Fibroblast of the aortic adventitia (primary cell): ENCODE results near the gene SLC25A42. TPM values are rescaled to one million over a fixed set of nuclear protein-coding genes. Genes with fewer than 3 reads are reported as not detected.
A peak's percentile ranks its signal among the peaks of the same experiment; 100 is the strongest.
"Not testable (repeated sequence)": the region's sequence is repeated elsewhere in the genome, so short reads cannot be mapped to it uniquely, and the experiment has no call there.

Experiments used
- DNase-seq: peaks from one replicate; pipeline ENCODE4 v3.0.0-alpha.2; 2010; ENCODE audit warnings: low read depth
- H3K4me3 ChIP-seq: 2 replicates; pipeline ENCODE4 v1.5.1; 2011; ENCODE audit warnings: low read depth, mild to moderate bottlenecking, control low read depth, low read length, moderate library complexity
- CTCF ChIP-seq: IDR thresholded peaks from 2 replicates; pipeline ENCODE4 v1.5.1; 2011; ENCODE audit warnings: mild to moderate bottlenecking, low read length, control low read depth, inconsistent platforms; ENCODE audit not compliant: insufficient read depth
- total RNA-seq: library from RNA; depleted of rRNA; stranded (reverse); fragments of >200 nt; gene quantifications from 2 replicates; pipeline ENCODE4 v1.2.3, GENCODE V29; 2012; ENCODE audit warnings: low replicate concordance

SLC25A42 gene
- total RNA-seq, 1 donor: 4.8 TPM

GRCh38 chr19:19103167-19103566 is 39.4 kb downstream of the SLC25A42 start:
- no peak for DNase-seq
- TF ChIP-seq CTCF: no peak

DNA sequence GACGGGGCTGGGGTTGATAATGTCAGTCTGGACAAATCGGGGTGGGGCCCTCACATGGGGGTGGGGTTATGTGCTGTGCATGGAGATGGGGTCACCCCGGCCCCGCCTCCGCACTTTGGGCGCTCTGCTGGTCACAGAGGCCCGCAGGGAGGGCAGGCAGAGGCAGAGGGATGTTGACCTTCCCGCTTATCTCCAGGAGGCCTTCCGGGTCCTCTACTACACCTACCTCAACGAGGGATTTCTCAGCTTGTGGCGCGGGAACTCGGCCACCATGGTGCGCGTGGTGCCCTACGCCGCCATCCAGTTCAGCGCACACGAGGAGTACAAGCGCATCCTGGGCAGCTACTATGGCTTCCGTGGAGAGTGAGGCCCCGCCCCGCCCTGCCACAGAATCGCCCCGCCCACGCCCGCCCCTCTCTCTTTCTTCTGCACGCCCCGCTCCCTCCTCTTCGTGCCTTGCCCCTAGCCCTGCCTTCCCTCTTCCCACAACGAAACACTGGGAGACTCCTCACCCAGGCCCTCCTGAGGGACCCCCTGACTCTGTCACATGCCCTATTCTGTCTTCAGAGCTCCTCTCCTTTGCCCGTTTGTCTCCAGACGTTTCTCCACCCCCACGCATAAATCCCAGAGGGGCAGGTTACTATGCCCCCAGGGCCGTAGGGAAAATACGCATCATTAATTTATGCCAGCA is 41.7 kb downstream of the SLC25A42 start:
- DNase-seq: peak; percentile 30
- no peak for TF ChIP-seq CTCF
- peak overlapping the region; percentile 64 for H3K4me3 ChIP-seq

More at GRCh38 chr19:19103167-19103566, 39.4 kb downstream of the SLC25A42 start:
- no peak overlapping the region for H3K4me3 ChIP-seq

GRCh38 chr19:19106056-19106551 is 42.3 kb downstream of the SLC25A42 start:
- no peak for DNase-seq
- H3K4me3 ChIP-seq: no peak overlapping the region
- no peak for TF ChIP-seq CTCF

DNA sequence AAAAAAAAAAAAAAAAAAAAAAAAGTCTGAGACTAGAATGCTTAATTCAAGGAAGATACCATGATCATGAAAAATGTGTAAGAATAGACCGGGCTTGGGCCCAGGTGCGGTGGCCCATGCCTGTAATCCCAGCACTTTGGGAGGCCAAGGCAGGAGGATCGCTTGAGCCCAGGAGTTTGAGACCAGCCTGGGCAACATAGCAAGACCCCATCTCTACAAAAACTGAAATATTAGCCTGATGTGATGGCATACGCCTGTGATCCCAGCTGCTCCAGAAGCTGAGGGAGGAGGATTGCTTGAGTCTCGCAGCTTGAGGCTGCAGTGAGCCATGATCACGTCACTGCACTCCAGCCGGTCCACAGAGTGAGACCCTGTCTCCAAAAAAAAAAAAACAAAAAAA is 43.1 kb downstream of the SLC25A42 start:
- not testable (repeated sequence) for H3K4me3 ChIP-seq, DNase-seq

- no peak overlapping the region for H3K4me3 ChIP-seq
- no peak for TF ChIP-seq CTCF
- no peak for DNase-seq
Measured at GRCh38 chr19:19107654-19108053, 43.9 kb downstream of the SLC25A42 start.

DNA sequence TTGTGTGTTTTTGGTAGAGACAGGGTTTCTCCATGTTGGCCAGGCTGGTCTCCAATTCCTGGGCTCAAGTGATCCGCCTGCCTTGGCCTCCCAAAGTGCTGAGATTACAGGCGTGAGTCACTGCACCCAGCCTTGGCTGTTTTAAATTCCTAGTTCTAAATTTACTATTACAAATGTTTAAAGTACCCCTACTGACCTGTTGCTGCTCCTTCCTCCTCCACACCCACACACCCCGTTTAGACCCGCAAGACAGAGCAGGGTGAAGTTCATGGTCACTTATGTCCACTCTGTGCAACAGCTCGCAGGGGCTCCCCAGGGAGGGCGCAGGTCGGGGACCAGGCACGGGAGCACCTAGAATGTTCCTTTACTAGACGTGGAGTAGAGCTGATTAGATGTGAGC is 45.8 kb downstream of the SLC25A42 start:
- no peak overlapping the region for H3K4me3 ChIP-seq
- peak; percentile 40 for DNase-seq
- no peak for TF ChIP-seq CTCF

GRCh38 chr19:19110410-19111135 is 46.8 kb downstream of the SLC25A42 start:
- no peak for TF ChIP-seq CTCF
- H3K4me3 ChIP-seq: no peak overlapping the region
- DNase-seq: no peak
